Measurements from ENCODE around the gene PLSCR4. TPM values are rescaled to one million over a fixed set of nuclear protein-coding genes. Genes with fewer than 3 reads are reported as not detected.

PLSCR4 gene
- total RNA-seq, 1 donor from 2014 or later = 56.9 TPM

Other genes starting within 250 kb of the PLSCR4 start
- 79.1 and 122 TPM in 2 replicates for gene PLOD2, start 89.9 kb downstream of the PLSCR4 start, total RNA-seq
- not detected in 2 replicates for gene PLSCR2, start 218.5 kb upstream of the PLSCR4 start, total RNA-seq

Data from glomerular endothelial cell (primary cell).